Measurements from ENCODE around the gene RAPGEF1.

Gene RAPGEF1

DNA sequence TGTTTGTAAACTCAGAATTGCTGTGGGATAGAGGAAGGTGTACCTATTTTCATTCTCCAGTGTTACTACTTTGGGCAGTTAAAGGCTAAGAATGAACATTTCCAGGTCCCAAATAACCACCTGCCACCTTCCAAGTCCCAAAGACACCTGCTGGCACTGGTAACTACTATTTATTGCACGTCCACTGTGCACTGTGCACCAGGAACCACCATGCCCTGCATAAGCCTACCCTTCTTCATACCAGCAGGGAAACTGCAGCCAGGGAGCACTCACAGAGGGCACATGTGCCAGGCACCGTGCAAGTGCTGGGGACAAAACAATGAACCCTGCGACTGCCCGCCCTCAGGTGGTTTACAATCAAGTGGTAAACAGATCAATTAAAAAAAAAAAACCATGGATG, 34.9 kb downstream of the RAPGEF1 start:
- TF ChIP-seq, protein P1, sequence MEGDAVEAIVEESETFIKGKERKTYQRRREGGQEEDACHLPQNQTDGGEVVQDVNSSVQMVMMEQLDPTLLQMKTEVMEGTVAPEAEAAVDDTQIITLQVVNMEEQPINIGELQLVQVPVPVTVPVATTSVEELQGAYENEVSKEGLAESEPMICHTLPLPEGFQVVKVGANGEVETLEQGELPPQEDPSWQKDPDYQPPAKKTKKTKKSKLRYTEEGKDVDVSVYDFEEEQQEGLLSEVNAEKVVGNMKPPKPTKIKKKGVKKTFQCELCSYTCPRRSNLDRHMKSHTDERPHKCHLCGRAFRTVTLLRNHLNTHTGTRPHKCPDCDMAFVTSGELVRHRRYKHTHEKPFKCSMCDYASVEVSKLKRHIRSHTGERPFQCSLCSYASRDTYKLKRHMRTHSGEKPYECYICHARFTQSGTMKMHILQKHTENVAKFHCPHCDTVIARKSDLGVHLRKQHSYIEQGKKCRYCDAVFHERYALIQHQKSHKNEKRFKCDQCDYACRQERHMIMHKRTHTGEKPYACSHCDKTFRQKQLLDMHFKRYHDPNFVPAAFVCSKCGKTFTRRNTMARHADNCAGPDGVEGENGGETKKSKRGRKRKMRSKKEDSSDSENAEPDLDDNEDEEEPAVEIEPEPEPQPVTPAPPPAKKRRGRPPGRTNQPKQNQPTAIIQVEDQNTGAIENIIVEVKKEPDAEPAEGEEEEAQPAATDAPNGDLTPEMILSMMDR (IDR thresholded peaks at IDR 0.05; ENCODE audit: low read depth, low read length): no peak
- DNase-seq (ENCODE audit: low read depth, low spot score): no peak
- in situ Hi-C loops (cut with HindIII; ENCODE audit: low sequenced_read_pairs): no loop called here
- no peak overlapping the region for H3K4me3 ChIP-seq (ENCODE audit: low read depth, low read length)

DNA sequence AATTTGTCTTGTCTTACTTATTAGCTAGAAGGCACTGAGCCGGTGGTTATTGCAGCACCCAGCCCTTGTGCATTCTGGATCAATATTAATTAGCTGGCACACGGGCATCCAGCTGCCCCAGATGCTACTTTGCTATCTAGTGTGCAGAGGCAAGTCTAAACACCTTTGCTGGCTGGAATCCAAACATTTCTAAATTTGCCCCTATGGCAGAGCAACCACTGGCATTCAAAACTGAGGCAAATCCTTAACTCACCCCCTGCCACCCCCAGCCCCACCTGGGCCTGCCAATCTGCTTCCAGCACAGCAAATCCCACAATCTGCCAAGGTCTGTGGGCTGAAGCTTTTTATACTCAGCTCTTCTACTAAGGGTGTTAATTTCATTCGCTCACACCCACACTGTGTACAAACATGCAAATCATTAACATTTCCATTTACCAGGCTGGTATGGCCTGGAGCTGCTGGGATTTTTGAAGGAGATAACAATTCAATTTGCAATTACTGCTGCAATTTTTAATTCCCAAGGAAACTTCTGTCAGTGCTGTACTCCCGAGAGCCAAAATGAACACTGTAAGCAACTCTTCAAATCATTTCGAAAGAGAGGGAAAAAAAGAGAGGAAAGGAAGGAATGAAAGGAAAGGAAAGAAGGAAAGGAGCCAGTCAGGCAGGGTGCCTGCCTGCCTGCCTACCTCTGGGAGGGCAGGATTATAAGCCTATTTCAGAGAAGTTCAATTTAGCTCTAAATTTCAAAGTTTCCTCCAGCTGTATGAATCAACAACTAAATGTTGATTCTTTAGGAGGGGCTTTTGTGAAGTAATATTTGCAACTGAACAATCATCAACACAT, 35.5 kb downstream of the RAPGEF1 start:
- no peak for DNase-seq (ENCODE audit: low read depth, low spot score)
- in situ Hi-C loops (cut with HindIII; ENCODE audit: low sequenced_read_pairs): no loop called here
- TF ChIP-seq, protein P1 (IDR thresholded peaks at IDR 0.05; ENCODE audit: low read depth, low read length): no peak
- H3K4me3 ChIP-seq (ENCODE audit: low read depth, low read length): no peak overlapping the region

DNA sequence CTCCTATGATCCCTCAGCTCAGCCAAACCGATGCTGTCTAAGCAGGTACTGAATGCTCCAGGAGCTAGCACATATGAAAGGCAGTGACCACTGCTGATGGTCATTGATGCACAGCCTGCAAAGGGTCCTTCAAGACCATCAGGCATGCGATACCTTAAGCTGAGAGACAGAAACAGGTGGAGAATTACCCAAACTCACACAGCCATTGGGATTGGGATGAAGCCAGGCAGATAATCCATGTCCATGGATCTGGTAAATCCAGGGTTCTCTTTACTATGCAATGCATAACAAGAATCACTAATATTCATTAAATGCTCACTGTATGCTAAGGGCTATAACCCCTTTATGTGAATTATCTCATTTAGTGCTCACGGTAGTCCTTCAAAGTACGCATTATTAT, 36.2 kb downstream of the RAPGEF1 start:
- in situ Hi-C loops (cut with HindIII; ENCODE audit: low sequenced_read_pairs): no loop called here
- DNase-seq (ENCODE audit: low read depth, low spot score): no peak
- TF ChIP-seq, protein P1 (IDR thresholded peaks at IDR 0.05; ENCODE audit: low read depth, low read length): no peak
- H3K4me3 ChIP-seq (ENCODE audit: low read depth, low read length): no peak overlapping the region

DNA sequence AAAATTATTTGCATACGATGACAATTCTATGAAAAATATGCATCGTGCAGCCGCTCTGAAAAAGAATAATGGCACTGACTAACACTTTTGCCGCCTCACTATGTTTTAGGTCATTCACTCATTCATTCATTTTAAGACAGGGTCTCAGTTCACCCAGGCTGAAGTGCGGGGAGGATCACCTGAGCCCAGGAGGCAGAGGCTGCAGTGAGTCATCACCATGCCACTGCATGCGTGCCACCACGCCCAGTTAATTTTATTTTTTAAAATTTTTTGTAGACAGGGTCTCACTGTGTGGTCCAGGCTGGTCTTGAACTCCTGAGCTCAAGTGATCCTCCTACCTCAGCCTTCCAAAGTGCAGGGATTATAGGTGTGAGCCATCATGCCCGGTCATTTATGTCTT, 37.0 kb downstream of the RAPGEF1 start:
- H3K4me3 ChIP-seq (ENCODE audit: low read depth, low read length): no peak overlapping the region
- DNase-seq (ENCODE audit: low read depth, low spot score): no peak
- in situ Hi-C loops (cut with HindIII; ENCODE audit: low sequenced_read_pairs): no loop called here
- TF ChIP-seq, protein P1 (IDR thresholded peaks at IDR 0.05; ENCODE audit: low read depth, low read length): no peak

DNA sequence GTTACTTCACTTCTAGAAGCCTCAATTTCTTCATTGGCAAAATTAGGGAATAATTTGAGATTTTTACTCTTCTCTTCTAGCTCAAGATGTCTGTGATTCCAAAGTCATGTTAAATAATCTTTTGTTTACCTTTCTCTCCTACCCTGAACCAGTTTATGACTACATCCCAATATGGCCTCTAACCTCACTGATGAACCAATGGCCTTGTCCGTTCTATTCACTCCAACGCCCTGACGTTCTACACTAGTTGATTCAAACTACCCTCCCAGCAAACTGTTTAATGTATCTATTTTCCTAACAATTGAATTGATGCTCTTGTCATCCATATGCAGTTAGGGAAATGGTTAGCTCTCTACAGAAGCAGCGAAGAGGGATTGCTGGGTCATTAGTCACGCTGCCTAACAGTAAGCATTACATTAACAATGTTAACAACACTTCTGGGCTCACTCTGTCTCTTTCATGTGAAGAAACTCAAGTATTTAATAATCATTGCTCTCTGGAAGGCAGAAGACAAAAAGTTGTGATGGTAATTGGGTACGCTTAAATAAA, 38.0 kb downstream of the RAPGEF1 start:
- peak; percentile 22 for DNase-seq (ENCODE audit: low read depth, low spot score)
- TF ChIP-seq, protein P1 (IDR thresholded peaks at IDR 0.05; ENCODE audit: low read depth, low read length): no peak
- in situ Hi-C loops (cut with HindIII; ENCODE audit: low sequenced_read_pairs): no loop called here
- no peak overlapping the region for H3K4me3 ChIP-seq (ENCODE audit: low read depth, low read length)

DNA sequence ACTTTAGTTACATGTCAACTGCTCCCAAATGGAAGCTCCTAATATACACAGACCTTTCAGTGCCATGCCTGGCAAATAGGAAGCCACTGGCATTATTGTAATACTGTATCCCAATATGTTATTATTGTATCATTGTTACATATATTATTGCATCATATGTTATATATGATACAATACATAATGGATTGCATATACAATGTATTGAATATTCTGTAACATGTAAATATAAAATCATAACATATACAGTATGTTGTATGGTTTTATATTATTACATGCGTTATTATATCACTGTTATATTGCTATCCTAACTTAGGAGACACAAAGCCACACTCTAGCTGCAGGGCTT, 38.5 kb downstream of the RAPGEF1 start:
- TF ChIP-seq, protein P1 (IDR thresholded peaks at IDR 0.05; ENCODE audit: low read depth, low read length): no peak
- in situ Hi-C loops (cut with HindIII; ENCODE audit: low sequenced_read_pairs): no loop called here
- H3K4me3 ChIP-seq (ENCODE audit: low read depth, low read length): no peak overlapping the region
- DNase-seq (ENCODE audit: low read depth, low spot score): no peak
